ENCODE results near the gene EVA1A. TPM values are rescaled to one million over a fixed set of nuclear protein-coding genes. Genes with fewer than 3 reads are reported as not detected.

Gene EVA1A
- total and polyA plus RNA-seq, 2 experiments from 2014 or later, result 0.51 to 0.57 TPM

DNA sequence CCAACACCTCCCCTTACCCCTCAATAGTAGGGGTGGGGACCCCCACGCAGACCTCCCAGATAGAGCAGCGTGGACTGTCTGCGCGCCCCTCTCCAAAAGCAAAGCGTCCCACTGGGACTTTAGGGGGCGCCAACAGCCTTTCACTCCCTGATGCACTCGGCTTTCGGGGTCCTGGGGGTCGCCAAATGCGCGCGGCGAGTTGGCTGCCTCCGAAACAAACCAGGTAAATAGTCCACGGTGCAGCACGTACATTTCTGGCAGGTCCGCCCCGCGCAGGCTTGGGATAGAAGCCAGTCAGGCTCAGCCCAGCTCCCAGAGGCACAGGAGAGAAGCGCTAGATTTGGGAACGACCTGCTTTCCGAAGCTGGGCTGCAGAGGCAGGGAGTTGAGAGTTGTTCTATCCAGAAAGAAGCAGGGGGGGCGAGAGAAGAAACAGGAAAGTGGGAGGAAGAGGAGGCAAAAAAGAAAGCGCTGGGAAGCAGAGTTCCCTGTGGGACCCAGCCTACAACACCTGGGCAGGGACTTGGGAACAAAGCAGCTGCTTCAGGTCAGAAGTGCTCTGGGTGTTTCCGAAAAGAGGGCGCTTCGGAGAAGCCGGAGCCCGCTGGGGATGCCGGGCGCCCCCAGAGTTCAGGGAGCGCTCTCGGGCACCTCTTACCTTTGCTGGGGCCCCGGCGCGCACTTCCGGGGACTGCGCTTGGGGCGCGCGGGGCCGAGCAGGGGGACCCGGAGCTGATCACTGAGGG is 544 bp downstream of the EVA1A start:
- no peaks in the 10 kb centered on the region for H3K4me1 ChIP-seq (ENCODE audit: low read depth)
- TF ChIP-seq, protein P1, sequence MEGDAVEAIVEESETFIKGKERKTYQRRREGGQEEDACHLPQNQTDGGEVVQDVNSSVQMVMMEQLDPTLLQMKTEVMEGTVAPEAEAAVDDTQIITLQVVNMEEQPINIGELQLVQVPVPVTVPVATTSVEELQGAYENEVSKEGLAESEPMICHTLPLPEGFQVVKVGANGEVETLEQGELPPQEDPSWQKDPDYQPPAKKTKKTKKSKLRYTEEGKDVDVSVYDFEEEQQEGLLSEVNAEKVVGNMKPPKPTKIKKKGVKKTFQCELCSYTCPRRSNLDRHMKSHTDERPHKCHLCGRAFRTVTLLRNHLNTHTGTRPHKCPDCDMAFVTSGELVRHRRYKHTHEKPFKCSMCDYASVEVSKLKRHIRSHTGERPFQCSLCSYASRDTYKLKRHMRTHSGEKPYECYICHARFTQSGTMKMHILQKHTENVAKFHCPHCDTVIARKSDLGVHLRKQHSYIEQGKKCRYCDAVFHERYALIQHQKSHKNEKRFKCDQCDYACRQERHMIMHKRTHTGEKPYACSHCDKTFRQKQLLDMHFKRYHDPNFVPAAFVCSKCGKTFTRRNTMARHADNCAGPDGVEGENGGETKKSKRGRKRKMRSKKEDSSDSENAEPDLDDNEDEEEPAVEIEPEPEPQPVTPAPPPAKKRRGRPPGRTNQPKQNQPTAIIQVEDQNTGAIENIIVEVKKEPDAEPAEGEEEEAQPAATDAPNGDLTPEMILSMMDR (IDR thresholded peaks at IDR 0.05; ENCODE audit: low read depth, low read length), result peak; percentile 58
- no peak overlapping the region for H3K27ac ChIP-seq
- peak overlapping the region; percentile 57 for H3K4me3 ChIP-seq
- no peaks in the 10 kb centered on the region for H3K9me3 ChIP-seq (ENCODE audit: low read depth)
- DNase-seq (ENCODE audit: low read depth in 1 of 2, low spot score in 1 of 2), result peak; percentile 42 to 45
- no peaks in the 10 kb centered on the region for H3K36me3 ChIP-seq
- H3K27me3 ChIP-seq, result peaks cover 53% of the 10 kb centered on the region

DNA sequence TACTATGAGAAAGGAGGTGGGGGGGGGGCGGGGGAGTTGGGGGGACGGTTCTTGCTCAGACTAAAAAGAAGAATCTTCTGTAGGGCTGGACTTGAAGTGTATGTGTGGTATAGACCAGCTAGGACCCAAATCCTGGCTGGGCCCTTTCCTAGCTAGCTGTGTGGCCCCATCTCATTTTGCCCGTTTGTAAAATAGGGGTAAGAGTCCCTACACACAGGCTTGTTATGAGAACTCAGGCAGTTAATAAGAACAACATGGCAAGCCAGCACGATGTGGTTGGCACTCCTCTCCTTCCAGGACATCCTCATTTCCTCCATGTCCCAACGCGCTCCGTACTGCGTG is 1.1 kb downstream of the EVA1A start:
- H3K27ac ChIP-seq, result no peak overlapping the region
- peak overlapping the region; percentile 57 for H3K4me3 ChIP-seq
- H3K9me3 ChIP-seq (ENCODE audit: low read depth), result no peaks in the 10 kb centered on the region
- no peaks in the 10 kb centered on the region for H3K36me3 ChIP-seq
- TF ChIP-seq, protein P1 (IDR thresholded peaks at IDR 0.05; ENCODE audit: low read depth, low read length), result no peak
- peaks cover 53% of the 10 kb centered on the region for H3K27me3 ChIP-seq
- H3K4me1 ChIP-seq (ENCODE audit: low read depth), result no peaks in the 10 kb centered on the region
- peak in 1 of 2 donors; percentile 2 for DNase-seq (ENCODE audit: low read depth in 1 of 2, low spot score in 1 of 2)

DNA sequence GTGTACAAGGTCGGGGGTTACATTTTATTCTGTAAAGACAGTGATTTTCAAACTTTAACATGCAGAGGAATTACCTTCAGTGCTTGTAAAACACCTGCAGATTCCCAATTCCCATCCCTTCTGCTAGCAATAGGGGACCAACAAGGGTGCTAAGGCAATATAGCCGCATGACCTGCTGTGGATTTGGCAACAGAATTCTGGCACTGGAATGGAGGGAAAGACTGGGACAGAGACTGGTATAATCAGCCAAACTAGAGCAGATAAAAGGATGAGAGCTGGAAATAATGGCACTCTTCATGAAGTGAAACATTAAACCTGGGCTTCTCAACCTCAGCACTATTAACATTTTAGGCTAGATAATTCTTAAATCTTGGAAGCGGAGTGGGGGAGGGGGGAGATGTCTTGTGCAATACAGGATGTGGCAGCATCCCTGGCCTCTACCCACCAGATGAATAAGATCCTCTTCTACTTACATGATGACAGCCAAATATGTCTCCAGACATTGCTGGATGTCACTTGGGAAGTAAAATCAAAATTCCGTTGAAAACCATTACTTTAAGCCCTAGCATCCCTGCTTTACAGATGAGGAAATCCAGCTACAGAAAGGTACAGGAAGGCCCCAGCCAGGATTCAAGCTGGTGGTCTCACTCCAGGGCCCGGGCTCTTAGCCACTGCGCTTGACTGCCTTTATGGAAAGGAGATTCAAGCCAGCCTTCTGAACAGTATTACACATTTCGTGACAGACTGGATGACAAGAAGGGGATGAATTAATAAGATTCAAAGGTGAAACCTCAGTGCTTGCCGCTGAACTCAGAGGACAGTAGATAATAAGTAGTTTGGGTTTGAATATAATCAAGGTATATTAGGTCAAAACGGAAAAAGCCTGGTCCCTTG is 1.7 kb downstream of the EVA1A start:
- Histone ChIP-seq H3K27ac (no peak overlapping the region), H3K4me3 (no peak overlapping the region), H3K4me1 (ENCODE audit: low read depth) (no peaks in the 10 kb centered on the region), H3K27me3 (peaks cover 53% of the 10 kb centered on the region), H3K9me3 (ENCODE audit: low read depth) (no peaks in the 10 kb centered on the region), H3K36me3 (no peaks in the 10 kb centered on the region)
- TF ChIP-seq, protein P1 (IDR thresholded peaks at IDR 0.05; ENCODE audit: low read depth, low read length), result no peak
- DNase-seq (ENCODE audit: low read depth in 1 of 2, low spot score in 1 of 2), result peak in 1 of 2 donors; percentile 78

DNA sequence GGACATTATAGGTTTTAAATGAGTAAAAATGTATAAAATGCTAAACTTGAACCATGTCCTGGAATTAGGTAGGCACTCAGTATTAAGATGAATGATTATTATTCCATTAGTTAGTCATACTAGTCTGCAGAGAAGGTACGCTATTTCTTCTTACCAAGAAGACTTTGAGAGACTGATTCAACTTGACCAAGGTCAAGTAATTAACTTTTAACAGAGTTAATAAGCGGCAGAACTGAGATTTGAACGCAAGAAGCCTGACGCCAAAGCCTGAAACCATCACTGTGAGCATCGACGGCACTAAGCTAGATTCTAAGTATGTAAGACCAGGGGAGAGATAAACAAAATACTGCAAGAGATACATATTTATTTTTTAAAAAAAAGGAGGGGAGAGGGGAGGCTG is 2.6 kb downstream of the EVA1A start:
- no peaks in the 10 kb centered on the region for H3K36me3 ChIP-seq
- no peak for DNase-seq (ENCODE audit: low read depth in 1 of 2, low spot score in 1 of 2)
- no peaks in the 10 kb centered on the region for H3K4me1 ChIP-seq (ENCODE audit: low read depth)
- H3K9me3 ChIP-seq (ENCODE audit: low read depth), result no peaks in the 10 kb centered on the region
- no peak overlapping the region for H3K27ac ChIP-seq
- TF ChIP-seq, protein P1 (IDR thresholded peaks at IDR 0.05; ENCODE audit: low read depth, low read length), result no peak
- H3K4me3 ChIP-seq, result no peak overlapping the region
- H3K27me3 ChIP-seq, result peaks cover 53% of the 10 kb centered on the region

DNA sequence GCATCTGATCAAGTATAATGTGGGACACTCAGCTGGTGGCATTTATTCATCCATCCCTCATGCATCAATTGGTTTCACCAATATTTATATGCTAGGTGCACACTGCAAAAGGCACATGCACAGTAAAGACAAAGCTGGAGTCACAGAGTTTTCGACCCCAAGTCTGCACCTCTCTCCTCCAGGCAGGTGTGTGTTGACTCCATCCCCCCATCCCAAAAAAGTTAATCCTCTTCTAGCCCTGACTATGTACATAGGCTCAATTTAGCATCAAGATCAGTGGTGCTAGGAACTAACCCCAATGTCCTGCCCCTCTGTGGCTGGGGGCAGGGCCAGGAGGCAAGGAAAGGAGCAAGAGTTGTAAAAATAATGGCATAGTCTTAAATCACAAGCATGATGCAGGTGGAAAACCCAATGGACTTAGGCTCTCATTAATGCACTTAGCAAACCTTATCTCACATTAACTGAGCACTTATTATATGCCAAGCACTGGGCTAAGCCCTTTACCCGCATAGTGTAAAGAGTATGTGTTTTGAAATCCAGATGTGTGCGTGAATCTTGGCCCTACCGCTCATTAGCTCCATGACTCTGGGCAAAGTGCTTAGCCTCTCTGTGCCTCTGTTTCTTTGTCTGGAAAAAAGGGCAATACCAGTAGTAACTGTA is 3.1 kb downstream of the EVA1A start:
- H3K9me3 ChIP-seq (ENCODE audit: low read depth), result no peaks in the 10 kb centered on the region
- H3K27me3 ChIP-seq, result peaks cover 53% of the 10 kb centered on the region
- H3K4me1 ChIP-seq (ENCODE audit: low read depth), result no peaks in the 10 kb centered on the region
- DNase-seq (ENCODE audit: low read depth in 1 of 2, low spot score in 1 of 2), result no peak
- H3K36me3 ChIP-seq, result no peaks in the 10 kb centered on the region
- TF ChIP-seq, protein P1 (IDR thresholded peaks at IDR 0.05; ENCODE audit: low read depth, low read length), result no peak
- H3K27ac ChIP-seq, result no peak overlapping the region
- no peak overlapping the region for H3K4me3 ChIP-seq

All from cardiac muscle cell (in vitro differentiated cells and primary cell).